Neutrophil (primary cell): ENCODE data around the gene NUB1.

Source experiments
- H3K27ac ChIP-seq: fragments of 200-600 bp; sonication (generic); 2 replicates; pipeline ENCODE4 v1.5.1; 2016; ENCODE audit warnings: mild to moderate bottlenecking, moderate library complexity
- H3K27me3 ChIP-seq: fragments of 200-600 bp; sonication (generic); 2 replicates; pipeline ENCODE4 v1.6.0; 2016; ENCODE audit warnings: mild to moderate bottlenecking
- H3K36me3 ChIP-seq: fragments of 200-600 bp; sonication (generic); 2 replicates; pipeline ENCODE4 v1.5.1; 2017
- H3K4me1 ChIP-seq, 2 experiments: fragments of 200-600 bp in 1 of 2; sonication (generic) in 1 of 2; 1 replicate in 1 of 2; 2 replicates in 1 of 2; pipeline versions ENCODE4 v1.5.1 to v1.6.1; 2013 to 2016; ENCODE audit warnings: low read depth in 1 of 2, low read length in 1 of 2, mild to moderate bottlenecking in 1 of 2, moderate library complexity in 1 of 2; ENCODE audit not compliant: control insufficient read depth in 1 of 2, insufficient read depth in 1 of 2
- H3K4me3 ChIP-seq, 2 experiments: fragments of 200-600 bp in 1 of 2; sonication (generic) in 1 of 2; 1 replicate in 1 of 2; 2 replicates in 1 of 2; pipeline ENCODE4 v1.5.1; 2013 to 2016; ENCODE audit warnings: low read depth in 1 of 2, low read length in 1 of 2, mild to moderate bottlenecking in 1 of 2, moderate library complexity in 1 of 2
- H3K9me3 ChIP-seq: fragments of 200-600 bp; sonication (generic); 2 replicates; pipeline ENCODE4 v1.5.1; 2016
- CTCF ChIP-seq: fragments of 200-600 bp; sonication (generic); IDR thresholded peaks from 2 replicates; pipeline ENCODE4 v1.5.1; 2016; ENCODE audit warnings: antibody characterized with exemption

The NUB1 gene

GRCh38 chr7:151311294-151311864 is 30.2 kb upstream of the NUB1 start:
- TF ChIP-seq CTCF = no peak
- H3K27me3 ChIP-seq = peaks cover 20% of the 10 kb centered on the region
- H3K4me1 ChIP-seq = peaks cover 0 to 4% of the 10 kb centered on the region in 2 experiments
- H3K4me3 ChIP-seq = no peak overlapping the region
- H3K9me3 ChIP-seq = no peaks in the 10 kb centered on the region
- H3K36me3 ChIP-seq = no peaks in the 10 kb centered on the region
- H3K27ac ChIP-seq = no peak overlapping the region

- H3K27ac ChIP-seq = no peak overlapping the region
- H3K4me3 ChIP-seq = no peak overlapping the region
- no peaks in the 10 kb centered on the region for H3K9me3 ChIP-seq
- no peak for TF ChIP-seq CTCF
- peaks cover 0 to 4% of the 10 kb centered on the region in 2 experiments for H3K4me1 ChIP-seq
- peaks cover 12% of the 10 kb centered on the region for H3K27me3 ChIP-seq
- no peaks in the 10 kb centered on the region for H3K36me3 ChIP-seq
These were observed 29.3 kb upstream of the NUB1 start for GRCh38 chr7:151312356-151312755.

- Histone ChIP-seq H3K9me3 (no peaks in the 10 kb centered on the region), H3K27ac (no peak overlapping the region), H3K36me3 (no peaks in the 10 kb centered on the region), H3K4me3 (no peak overlapping the region), H3K4me1 (peaks cover 0 to 4% of the 10 kb centered on the region in 2 experiments), H3K27me3 (peaks cover 12% of the 10 kb centered on the region)
- no peak for TF ChIP-seq CTCF
These were observed 28.5 kb upstream of the NUB1 start for GRCh38 chr7:151312831-151313809.

- H3K4me1 ChIP-seq = peaks cover 0 to 4% of the 10 kb centered on the region in 2 experiments
- H3K36me3 ChIP-seq = no peaks in the 10 kb centered on the region
- H3K27ac ChIP-seq = no peak overlapping the region
- H3K9me3 ChIP-seq = peaks cover 1% of the 10 kb centered on the region
- no peak for TF ChIP-seq CTCF
- no peak overlapping the region for H3K4me3 ChIP-seq
- H3K27me3 ChIP-seq = peaks cover 5% of the 10 kb centered on the region
These were observed 27.8 kb upstream of the NUB1 start for GRCh38 chr7:151313857-151314256.

GRCh38 chr7:151314401-151314800 is 27.2 kb upstream of the NUB1 start:
- H3K4me1 ChIP-seq = peaks cover 0 to 4% of the 10 kb centered on the region in 2 experiments
- no peak overlapping the region for H3K4me3 ChIP-seq
- H3K27me3 ChIP-seq = no peaks in the 10 kb centered on the region
- no peak for TF ChIP-seq CTCF
- peaks cover 7% of the 10 kb centered on the region for H3K9me3 ChIP-seq
- H3K27ac ChIP-seq = no peak overlapping the region
- H3K36me3 ChIP-seq = no peaks in the 10 kb centered on the region
